Endothelial cell of umbilical vein (primary cell): ENCODE measurements around the gene TIPARP. TPM values are rescaled to one million over a fixed set of nuclear protein-coding genes. Genes with fewer than 3 reads are reported as not detected.

Experiments used
- BruUV-seq: library from RNA; stranded (reverse); fragments of 400-500 nt; replicated peaks from 2 replicates; lab custom pipeline; 2021; lab: Mats Ljungman, UMichigan
- CTCF ChIA-PET: fragments of 300-600, 350-600 bp; sonication (Branson Sonifier 250); formaldehyde crosslinking; loops from one replicate; lab custom pipeline; 2021; ENCODE audit warnings: antibody characterized with exemption, inconsistent platforms; lab: Charles Lee
- POLR2A ChIA-PET: fragments of 300-600, 350-600 bp; sonication (Branson Sonifier 250); formaldehyde crosslinking; loops from one replicate; lab custom pipeline; 2021; ENCODE audit warnings: antibody characterized with exemption, inconsistent platforms; lab: Charles Lee
- DNase-seq: peaks from one replicate; pipeline ENCODE4 v3.0.0-alpha.2; 2011; ENCODE audit warnings: low read depth, low spot score
- FAIRE-seq: peaks from 2 replicates; lab custom pipeline; 2011; peaks lifted over from hg19 to GRCh38; lab: Jason Lieb, UNC
- H2AFZ ChIP-seq: 2 replicates; pipeline ENCODE4 v1.6.0; 2012; ENCODE audit warnings: low read depth, low read length, control low read depth, inconsistent platforms
- H3K27ac ChIP-seq: 2 replicates; pipeline ENCODE4 v1.5.1; 2011; ENCODE audit warnings: low read depth, mild to moderate bottlenecking, control low read depth, low read length, moderate library complexity; ENCODE audit not compliant: insufficient read depth
- H3K27me3 ChIP-seq, 2 experiments: 2 replicates each; pipeline versions ENCODE4 v1.6.0 to v1.6.1; 2011; ENCODE audit warnings: low read length in 2 of 2, mixed read lengths in 1 of 2; ENCODE audit not compliant: control insufficient read depth in 2 of 2, insufficient read depth in 2 of 2
- H3K36me3 ChIP-seq, 2 experiments: 2 replicates in 1 of 2; 3 replicates in 1 of 2; pipeline ENCODE4 v1.5.1; 2011; ENCODE audit warnings: low read length in 2 of 2, mild to moderate bottlenecking in 1 of 2, moderate library complexity in 1 of 2; ENCODE audit not compliant: control insufficient read depth in 2 of 2, insufficient read depth in 2 of 2; ENCODE audit errors: extremely low read depth in 1 of 2
- H3K4me1 ChIP-seq: 3 replicates; pipeline ENCODE4 v1.5.1; 2011; ENCODE audit warnings: mild to moderate bottlenecking, low read length; ENCODE audit not compliant: control insufficient read depth, insufficient read depth; ENCODE audit errors: extremely low read depth
- H3K4me2 ChIP-seq: 2 replicates; pipeline ENCODE4 v1.6.1; 2011; ENCODE audit warnings: low read length, control low read depth, mixed read lengths; ENCODE audit not compliant: insufficient read depth
- H3K4me3 ChIP-seq, 3 experiments: fragments of 200-600 bp in 1 of 3; sonication (generic), shearing (Covaris generic) in 1 of 3; replicated peaks in 1 of 3; 2 replicates each; pipeline ENCODE4 v1.5.1; 2011 to 2016; ENCODE audit warnings: control low read depth in 3 of 3, low read length in 3 of 3, mild to moderate bottlenecking in 2 of 3, inconsistent platforms in 1 of 3, low read depth in 1 of 3, moderate library complexity in 1 of 3; ENCODE audit not compliant: insufficient read depth in 1 of 3
- H3K79me2 ChIP-seq: 2 replicates; pipeline ENCODE4 v1.6.0; 2012; ENCODE audit warnings: low read length, inconsistent platforms; ENCODE audit not compliant: control insufficient read depth, insufficient read depth
- H3K9ac ChIP-seq: replicated peaks from 2 replicates; pipeline ENCODE3; 2011; ENCODE audit warnings: low read length, control low read depth; ENCODE audit not compliant: insufficient read depth; ENCODE audit errors: extremely low read depth
- H3K9me1 ChIP-seq: replicated peaks from 3 replicates; pipeline ENCODE4 v1.6.0; 2011; ENCODE audit warnings: mild to moderate bottlenecking, low read length; ENCODE audit not compliant: control insufficient read depth, insufficient read depth; ENCODE audit errors: extremely low read depth
- H3K9me3 ChIP-seq: replicated peaks from 2 replicates; pipeline ENCODE4 v1.5.1; 2012; ENCODE audit warnings: low read length, inconsistent platforms; ENCODE audit not compliant: control insufficient read depth, insufficient read depth
- H4K20me1 ChIP-seq: replicated peaks from 2 replicates; pipeline ENCODE3; 2011; ENCODE audit warnings: mild to moderate bottlenecking, low read length; ENCODE audit not compliant: control insufficient read depth, insufficient read depth; ENCODE audit errors: extremely low read depth
- CTCF ChIP-seq, 2 donors: IDR thresholded peaks; 1 replicate in 1 of 2; 2 replicates in 1 of 2; pipeline ENCODE4 v1.5.1; 2011; ENCODE audit warnings: low read length in 2 of 2, mild to moderate bottlenecking in 2 of 2, moderate library complexity in 2 of 2, control low read depth in 1 of 2, inconsistent platforms in 1 of 2, low read depth in 1 of 2; ENCODE audit not compliant: insufficient read depth in 1 of 2; ENCODE audit errors: extremely low read depth in 1 of 2
- EZH2 ChIP-seq: IDR thresholded peaks from 2 replicates; pipeline ENCODE4 v1.6.1; 2012; ENCODE audit warnings: borderline replicate concordance, low read depth, mild to moderate bottlenecking, moderate library complexity, low read length, inconsistent platforms; ENCODE audit not compliant: severe bottlenecking
- FOS ChIP-seq: IDR thresholded peaks from 2 replicates; pipeline ENCODE4 v1.6.1; 2011; ENCODE audit warnings: mild to moderate bottlenecking, low read length, moderate library complexity, borderline replicate concordance; ENCODE audit not compliant: insufficient read depth
- GATA2 ChIP-seq: IDR thresholded peaks from 2 replicates; pipeline ENCODE4 v1.7.0; 2011; ENCODE audit warnings: low read depth, mild to moderate bottlenecking, moderate library complexity, mixed read lengths, low read length; ENCODE audit not compliant: insufficient read length, insufficient read depth
- JUN ChIP-seq: IDR thresholded peaks from 2 replicates; pipeline ENCODE4 v1.6.1; 2011; ENCODE audit warnings: borderline replicate concordance, low read depth; ENCODE audit not compliant: insufficient read length, insufficient read depth
- MAX ChIP-seq: IDR thresholded peaks from 2 replicates; pipeline ENCODE4 v1.6.1; 2011; ENCODE audit not compliant: insufficient read depth, insufficient read length
- MYC ChIP-seq: IDR thresholded peaks from one replicate; pipeline ENCODE4 v1.6.1; 2011; ENCODE audit warnings: mild to moderate bottlenecking, low read depth, low read length
- POLR2A ChIP-seq: IDR thresholded peaks from 2 replicates; pipeline ENCODE4 v1.6.1; 2012; ENCODE audit warnings: low read depth, mild to moderate bottlenecking, control low read depth, low read length
- POLR2AphosphoS5 ChIP-seq: IDR thresholded peaks from 2 replicates; pipeline ENCODE4 v1.6.1; 2012; ENCODE audit warnings: low read depth, mild to moderate bottlenecking, control low read depth, low read length, moderate library complexity; ENCODE audit not compliant: insufficient read depth
- dilution Hi-C: fragments of 300-500 bp; cut with MboI; formaldehyde crosslinking; loops from one replicate; pipeline ENCODE4 v1.15.0; 2019; ENCODE audit warnings: low sequenced_read_pairs; ENCODE audit not compliant: extremely low pct_ligation_motif_present
- intact Hi-C: fragments of 100-400 bp; cut with micrococcal nuclease; formaldehyde crosslinking; loops from one replicate; pipeline ENCODE4 v1.10.0; 2022
- polyA plus RNA-seq, 4 experiments: library from polyadenylated mRNA; depleted of rRNA in 3 of 4; stranded (reverse) in 3 of 4; unstranded in 1 of 4; fragments of >200 nt; gene quantifications; 2 replicates each; pipeline versions ENCODE4 v1.2.1 to v1.2.3, GENCODE V29; 2011 to 2012; ENCODE audit warnings: missing spikeins in 1 of 4
- total RNA-seq: library from RNA; stranded (reverse); gene quantifications from 2 replicates; pipeline ENCODE4 v1.2.3, GENCODE V29; 2021

Gene TIPARP
- total and polyA plus RNA-seq, 2 donors (not counting 3 experiments of a cell fraction or from before 2014, with no cell fraction given), result 9.1 to 21.2 TPM

GRCh38 chr3:156689608-156690007 is 15.2 kb downstream of the TIPARP start:
- ChIA-PET CTCF (interaction anchor here (0.9 to 2.1 kb wide), 4 partner anchors 9 to 448 kb away, joined by 3 to 11 read pairs (median 4); no protein-coding TSS in a partner anchor), POLR2A (no interaction called here)
- Histone ChIP-seq H2AFZ (no peak overlapping the region), H3K27me3 (no peaks in the 10 kb centered on the region), H3K79me2 (peaks cover 86% of the 10 kb centered on the region), H3K4me1 (peaks cover 68% of the 10 kb centered on the region), H3K9me3 (no peaks in the 10 kb centered on the region), H3K4me2 (peak overlapping the region; percentile 89), H4K20me1 (no peaks in the 10 kb centered on the region), H3K9ac (no peak overlapping the region), H3K4me3 (no peak overlapping the region), H3K36me3 (peaks cover 0 to 5% of the 10 kb centered on the region in 2 experiments), H3K27ac (no peak overlapping the region), H3K9me1 (no peaks in the 10 kb centered on the region)
- no TSS peak for BruUV-seq
- dilution Hi-C loops, result loop anchor here (25.0 kb wide), 1 partner anchor 448 kb away; no protein-coding TSS in a partner anchor
- FAIRE-seq (no peak), DNase-seq (no peak)
- intact Hi-C loops, result loop anchor here (5.0 kb wide), 1 partner anchor 443 kb away; no protein-coding TSS in a partner anchor
- TF ChIP-seq JUN (no peak), POLR2A (no peak), FOS (no peak), GATA2 (no peak), MAX (no peak), CTCF (IDR thresholded peaks at IDR 0.05; ENCODE audit: extremely low read depth in 1 of 2, insufficient read depth in 1 of 2, low read depth in 1 of 2, low read length in 2 of 2) (no peak), POLR2AphosphoS5 (no peak), MYC (no peak), EZH2 (no peak)
